Chondrocyte (in vitro differentiated cells): Measurements from ENCODE around the gene EPS8. TPM values are rescaled to one million over a fixed set of nuclear protein-coding genes. Genes with fewer than 3 reads are reported as not detected.

Source experiments
- DNase-seq: peaks from one replicate; pipeline ENCODE4 v3.0.0; 2021; ENCODE audit warnings: mixed read lengths, low spot score
- H3K27ac Mint-ChIP-seq: one replicate; pipeline ENCODE4 v1.8.0; 2021; ENCODE audit warnings: mild to moderate bottlenecking, moderate library complexity, mixed read lengths; ENCODE audit not compliant: unreplicated experiment
- H3K27me3 Mint-ChIP-seq: 2 replicates; pipeline ENCODE4 v1.8.0; 2021; ENCODE audit warnings: low read depth, mixed read lengths
- H3K36me3 Mint-ChIP-seq: 2 replicates; pipeline ENCODE4 v1.8.0; 2021; ENCODE audit warnings: low read depth, mixed read lengths
- H3K4me1 Mint-ChIP-seq: 2 replicates; pipeline ENCODE4 v1.8.0; 2021; ENCODE audit warnings: low read depth, mild to moderate bottlenecking, mixed read lengths
- H3K4me3 Mint-ChIP-seq: one replicate; pipeline ENCODE4 v1.8.0; 2021; ENCODE audit warnings: mild to moderate bottlenecking, moderate library complexity, mixed read lengths; ENCODE audit not compliant: unreplicated experiment
- H3K9me3 Mint-ChIP-seq: 2 replicates; pipeline ENCODE4 v1.8.0; 2021; ENCODE audit warnings: low read depth, mixed read lengths
- CTCF ChIP-seq: fragments of 200-600 bp; sonication (generic); IDR thresholded peaks from 2 replicates; pipeline ENCODE4 v1.5.0; 2021; ENCODE audit warnings: antibody characterized with exemption, mild to moderate bottlenecking, moderate library complexity
- total RNA-seq: library from RNA; stranded (reverse); gene quantifications from 3 replicates; pipeline ENCODE4 v1.2.1, GENCODE V29; 2021

The EPS8 gene
- total RNA-seq, 1 donor from 2014 or later: 114 TPM

- H3K9me3 Mint-ChIP-seq: peaks cover 9% of the 10 kb centered on the region
- no peak for TF ChIP-seq CTCF
- H3K4me3 Mint-ChIP-seq: no peak overlapping the region
- no peak overlapping the region for H3K27ac Mint-ChIP-seq
- DNase-seq: no peak
- peaks cover 5% of the 10 kb centered on the region for H3K4me1 Mint-ChIP-seq
- H3K27me3 Mint-ChIP-seq: no peaks in the 10 kb centered on the region
- no peaks in the 10 kb centered on the region for H3K36me3 Mint-ChIP-seq
Measured at GRCh38 chr12:15796493-15797141, 7.4 kb upstream of the EPS8 start.

GRCh38 chr12:15794836-15795235, 5.6 kb upstream of the EPS8 start:
- H3K4me1 Mint-ChIP-seq: peaks cover 13% of the 10 kb centered on the region
- DNase-seq: no peak
- TF ChIP-seq CTCF: no peak
- no peak overlapping the region for H3K27ac Mint-ChIP-seq
- H3K36me3 Mint-ChIP-seq: no peaks in the 10 kb centered on the region
- H3K27me3 Mint-ChIP-seq: no peaks in the 10 kb centered on the region
- H3K4me3 Mint-ChIP-seq: no peak overlapping the region
- peaks cover 9% of the 10 kb centered on the region for H3K9me3 Mint-ChIP-seq

GRCh38 chr12:15794196-15794595, 5.0 kb upstream of the EPS8 start:
- no peaks in the 10 kb centered on the region for H3K27me3 Mint-ChIP-seq
- peaks cover 9% of the 10 kb centered on the region for H3K9me3 Mint-ChIP-seq
- no peak overlapping the region for H3K4me3 Mint-ChIP-seq
- no peak overlapping the region for H3K27ac Mint-ChIP-seq
- no peak for DNase-seq
- no peak for TF ChIP-seq CTCF
- no peaks in the 10 kb centered on the region for H3K36me3 Mint-ChIP-seq
- peaks cover 15% of the 10 kb centered on the region for H3K4me1 Mint-ChIP-seq

GRCh38 chr12:15788233-15789219, 662 bp downstream of the EPS8 start:
- Mint-ChIP-seq H3K36me3 (peaks cover 4% of the 10 kb centered on the region), H3K4me3 (peak overlapping the region; percentile 83), H3K4me1 (peaks cover 44% of the 10 kb centered on the region), H3K9me3 (peaks cover 7% of the 10 kb centered on the region), H3K27me3 (no peaks in the 10 kb centered on the region), H3K27ac (peak overlapping the region; percentile 94)
- TF ChIP-seq CTCF: no peak
- no peak for DNase-seq

- peak overlapping the region; percentile 94 for H3K27ac Mint-ChIP-seq
Measured at GRCh38 chr12:15787778-15788177, 1.4 kb downstream of the EPS8 start.

More at GRCh38 chr12:15787778-15788177, 1.4 kb downstream of the EPS8 start:
- H3K9me3 Mint-ChIP-seq: peaks cover 4% of the 10 kb centered on the region
- H3K36me3 Mint-ChIP-seq: peaks cover 4% of the 10 kb centered on the region
- H3K4me3 Mint-ChIP-seq: peak overlapping the region; percentile 83
- no peak for TF ChIP-seq CTCF
- H3K27me3 Mint-ChIP-seq: no peaks in the 10 kb centered on the region
- H3K4me1 Mint-ChIP-seq: peaks cover 52% of the 10 kb centered on the region
- no peak for DNase-seq
